Mammary epithelial cell (primary cell): ENCODE measurements around the gene METRNL.

Source experiments
- EZH2 ChIP-seq: IDR thresholded peaks from 2 replicates; pipeline ENCODE4 v1.6.1; 2012; ENCODE audit warnings: low read length, inconsistent platforms, borderline replicate concordance
- TF ChIP-seq, protein P1 (sequence below), 2 donors: IDR thresholded peaks in 1 of 2; conservative IDR thresholded peaks in 1 of 2; 2 replicates each; pipeline ENCODE4 v1.5.1; 2011 to 2012; ENCODE audit warnings: inconsistent platforms in 2 of 2, low read length in 2 of 2, mild to moderate bottlenecking in 2 of 2, control low read depth in 1 of 2, low read depth in 1 of 2; ENCODE audit not compliant: insufficient read depth in 1 of 2; ENCODE audit errors: extremely low read depth in 1 of 2

DNA sequence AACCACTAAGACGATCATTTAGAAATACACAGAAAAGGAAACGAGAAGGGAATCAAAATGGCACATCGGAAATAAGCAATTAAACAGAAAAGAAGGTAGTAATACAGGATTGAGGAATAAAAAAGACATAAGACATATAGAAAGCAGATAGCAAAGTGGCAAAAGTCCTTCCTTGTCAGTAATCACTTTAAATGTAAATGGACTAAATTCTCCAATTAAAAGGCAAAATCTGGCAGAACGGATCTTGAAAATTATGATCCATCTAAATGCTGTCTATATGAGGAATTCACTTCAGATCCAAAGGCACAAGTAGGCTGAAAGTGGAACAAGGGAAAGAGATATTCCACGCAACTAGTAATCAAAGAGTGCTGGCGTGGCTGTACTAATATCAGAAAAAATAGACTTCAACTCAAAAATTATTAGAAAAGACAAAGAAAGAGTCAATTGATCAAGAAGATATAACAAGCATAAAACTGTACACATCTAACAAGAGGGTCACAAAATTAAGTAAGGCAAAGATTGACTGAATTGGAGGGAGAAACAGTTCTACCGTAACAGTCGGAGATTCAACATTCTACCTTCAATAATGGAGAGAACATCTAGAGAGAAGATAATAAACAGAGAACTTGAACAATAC lies 36.8 kb upstream of the METRNL start:
- TF ChIP-seq, protein P1, sequence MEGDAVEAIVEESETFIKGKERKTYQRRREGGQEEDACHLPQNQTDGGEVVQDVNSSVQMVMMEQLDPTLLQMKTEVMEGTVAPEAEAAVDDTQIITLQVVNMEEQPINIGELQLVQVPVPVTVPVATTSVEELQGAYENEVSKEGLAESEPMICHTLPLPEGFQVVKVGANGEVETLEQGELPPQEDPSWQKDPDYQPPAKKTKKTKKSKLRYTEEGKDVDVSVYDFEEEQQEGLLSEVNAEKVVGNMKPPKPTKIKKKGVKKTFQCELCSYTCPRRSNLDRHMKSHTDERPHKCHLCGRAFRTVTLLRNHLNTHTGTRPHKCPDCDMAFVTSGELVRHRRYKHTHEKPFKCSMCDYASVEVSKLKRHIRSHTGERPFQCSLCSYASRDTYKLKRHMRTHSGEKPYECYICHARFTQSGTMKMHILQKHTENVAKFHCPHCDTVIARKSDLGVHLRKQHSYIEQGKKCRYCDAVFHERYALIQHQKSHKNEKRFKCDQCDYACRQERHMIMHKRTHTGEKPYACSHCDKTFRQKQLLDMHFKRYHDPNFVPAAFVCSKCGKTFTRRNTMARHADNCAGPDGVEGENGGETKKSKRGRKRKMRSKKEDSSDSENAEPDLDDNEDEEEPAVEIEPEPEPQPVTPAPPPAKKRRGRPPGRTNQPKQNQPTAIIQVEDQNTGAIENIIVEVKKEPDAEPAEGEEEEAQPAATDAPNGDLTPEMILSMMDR (conservative IDR thresholded peaks at IDR 0.05 in 1 of 2, IDR thresholded peaks at IDR 0.05 in 1 of 2; ENCODE audit: extremely low read depth in 1 of 2, insufficient read depth in 1 of 2, low read depth in 1 of 2, low read length in 2 of 2): no peak
- no peak for TF ChIP-seq EZH2
